Measurements from ENCODE around the gene LIN7A.

The LIN7A gene

DNA sequence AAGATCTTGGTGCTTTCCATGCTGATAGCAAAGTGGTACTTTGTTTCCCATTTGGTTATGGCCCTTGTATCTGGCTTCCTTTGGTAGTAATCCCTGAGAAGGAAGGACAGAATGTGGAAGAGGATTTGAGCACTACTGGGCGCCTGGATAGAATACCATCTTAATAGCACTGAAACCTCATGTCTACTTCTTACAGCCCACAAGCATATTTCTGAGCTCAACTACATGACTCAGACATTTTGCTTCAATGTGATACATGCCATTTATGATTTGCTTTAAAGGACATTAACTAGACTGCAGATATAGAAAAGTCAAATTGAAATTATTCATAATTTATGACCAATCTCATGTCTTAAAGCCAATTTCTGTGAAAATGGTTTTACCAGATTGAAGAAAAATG, 80.4 kb downstream of the LIN7A start:
- DNase-seq = no peak

GRCh38 chr12:80849337-80849736, 88.4 kb downstream of the LIN7A start:
- no peak for DNase-seq

DNA sequence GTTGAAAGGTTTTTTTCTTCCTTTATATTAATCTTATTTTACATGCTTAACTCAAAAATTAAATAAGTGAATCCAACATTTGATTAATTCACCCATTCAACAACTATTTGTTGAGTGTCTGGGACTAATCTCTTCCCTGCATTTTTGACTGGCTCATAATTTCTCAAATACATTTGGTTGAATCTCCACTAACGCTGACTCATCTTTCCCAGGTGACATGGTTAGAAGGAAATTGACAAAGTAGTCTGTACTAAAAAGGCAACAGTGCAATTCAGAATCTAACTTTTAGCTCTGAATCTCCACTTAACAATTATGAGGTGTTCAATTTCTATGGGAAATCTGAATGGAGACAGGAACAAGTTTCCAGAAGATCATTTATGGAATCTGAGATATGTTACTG, 88.9 kb downstream of the LIN7A start:
- no peak for DNase-seq

DNA sequence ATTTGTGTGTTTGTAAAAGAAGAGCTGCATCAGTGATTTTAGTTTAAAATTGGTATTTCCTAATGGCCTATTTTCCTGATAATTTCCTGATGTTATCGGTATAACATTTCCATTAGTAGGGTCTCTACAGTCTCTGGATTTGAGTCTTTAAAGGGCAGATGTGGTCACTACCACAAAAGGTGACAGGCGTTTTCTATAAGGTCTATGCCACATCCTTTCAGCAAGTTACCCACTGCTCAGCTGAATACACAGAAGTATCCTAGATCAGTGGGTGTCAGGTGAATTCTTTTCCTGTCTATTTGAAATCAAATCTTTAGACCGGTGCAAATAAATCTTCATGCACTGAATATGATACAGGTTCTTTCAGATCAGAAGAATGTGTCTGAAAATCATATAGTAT, 90.2 kb downstream of the LIN7A start:
- DNase-seq = no peak

- no peak for DNase-seq
Observed at GRCh38 chr12:80846952-80847351, 90.8 kb downstream of the LIN7A start.

DNA sequence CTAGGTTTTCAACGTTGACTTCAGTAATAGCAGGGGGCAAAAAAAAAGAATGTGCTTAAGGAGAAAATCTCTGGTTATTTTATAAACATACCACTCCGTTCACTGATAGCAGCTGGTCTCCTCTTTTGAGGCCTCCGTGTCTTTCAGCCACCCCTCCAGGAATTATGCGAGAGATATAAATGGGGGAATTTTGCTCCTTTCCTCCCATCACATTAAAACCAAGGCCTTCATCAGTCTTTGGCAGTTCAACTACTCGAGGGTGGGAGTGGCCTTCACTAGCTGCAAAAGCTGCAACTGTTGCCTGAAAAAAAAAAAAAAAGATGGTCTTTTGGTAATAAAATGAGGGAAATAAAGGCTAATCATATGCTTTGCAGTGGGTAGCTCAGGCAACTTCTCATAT, 92.1 kb downstream of the LIN7A start:
- no peak for DNase-seq

- no peak for DNase-seq
Observed at GRCh38 chr12:80843969-80844368, 93.8 kb downstream of the LIN7A start.

GRCh38 chr12:80838708-80839107, 99.0 kb downstream of the LIN7A start:
- DNase-seq = no peak

DNA sequence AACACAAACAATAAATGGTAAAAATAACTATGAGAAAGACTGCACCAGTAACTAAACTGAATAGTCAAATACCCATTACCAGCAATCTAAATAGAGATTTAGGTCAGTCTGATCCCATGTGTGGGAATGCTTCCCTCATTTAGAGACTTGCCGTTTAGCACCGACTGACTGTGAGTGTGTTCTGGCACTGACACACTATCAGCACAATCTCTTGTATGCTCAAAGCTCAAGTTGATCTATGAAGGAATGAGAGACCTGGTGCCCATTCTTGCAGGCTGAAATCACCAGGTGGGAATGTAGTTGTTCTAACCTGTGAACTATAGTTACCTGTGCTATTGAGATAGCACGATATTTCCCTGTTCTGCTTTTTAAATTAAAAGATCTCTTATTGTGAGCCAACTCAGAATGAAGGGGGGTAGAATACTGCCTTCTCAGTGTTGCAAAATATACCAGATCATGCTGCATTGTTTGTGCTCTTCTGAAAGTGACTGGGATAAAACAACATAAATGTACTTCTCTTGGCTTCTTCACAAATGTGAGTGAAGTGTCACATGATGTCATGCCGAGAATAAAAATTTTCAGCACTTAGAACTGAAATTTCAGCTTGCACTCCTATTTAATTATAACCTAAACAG, 99.6 kb downstream of the LIN7A start:
- DNase-seq = no peak

DNA sequence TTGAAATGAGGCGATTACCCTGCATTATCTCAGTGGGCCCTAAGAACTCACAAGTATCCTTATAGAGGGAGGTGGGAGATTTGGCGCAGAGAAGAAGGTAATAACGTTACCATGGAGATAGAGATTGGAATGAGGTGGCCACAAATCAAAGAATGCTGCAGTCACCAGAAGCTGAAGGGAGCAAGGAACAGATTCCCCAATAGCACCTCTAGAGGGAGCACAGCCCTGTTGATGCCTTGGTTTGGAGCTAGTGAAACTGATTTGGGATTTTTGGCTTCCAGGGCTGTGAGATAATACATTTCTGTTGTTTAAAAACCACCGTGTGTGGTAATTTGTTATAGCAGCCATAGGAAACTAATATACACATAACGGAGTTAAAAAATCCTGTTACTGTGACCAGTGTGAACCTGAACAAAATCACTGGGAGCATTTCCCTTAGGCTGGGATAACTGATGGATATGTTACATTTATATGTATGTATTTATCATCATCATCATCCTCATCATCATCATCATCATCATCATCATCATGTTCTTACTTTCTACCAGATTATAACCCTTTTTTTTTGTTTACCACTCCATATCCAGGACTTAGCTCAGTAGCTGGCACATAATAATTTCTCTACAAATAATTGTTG, 100.3 kb downstream of the LIN7A start:
- no peak for DNase-seq

- DNase-seq = no peak
Observed at GRCh38 chr12:80834724-80835123, 103.0 kb downstream of the LIN7A start.

DNA sequence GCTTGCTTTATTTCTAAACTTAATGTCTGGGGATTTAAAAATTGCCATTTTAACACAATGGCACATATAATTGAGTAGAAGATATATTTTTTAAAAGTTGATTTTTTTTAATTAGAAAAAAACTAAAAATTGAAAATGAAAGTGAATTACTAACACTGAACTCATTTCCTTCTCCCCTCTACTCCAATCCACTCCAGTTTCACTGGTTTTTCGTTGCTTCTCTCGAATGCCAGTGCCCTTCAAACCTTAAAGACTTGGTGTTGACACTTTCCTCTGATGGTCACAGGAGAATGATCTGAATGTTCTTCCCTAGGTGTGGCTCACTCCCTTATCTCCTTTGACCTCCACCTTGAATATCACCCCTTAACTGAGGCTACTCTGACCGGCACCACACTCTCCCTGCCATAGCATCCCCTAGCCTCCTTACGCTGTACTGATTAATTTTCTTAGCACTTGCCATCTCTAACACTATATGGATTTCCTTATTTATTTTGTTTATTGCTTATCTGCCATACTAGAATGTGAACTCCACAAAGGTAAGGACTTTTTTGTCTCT, 107.1 kb downstream of the LIN7A start:
- DNase-seq = no peak

- no peak for DNase-seq
Observed at GRCh38 chr12:80829767-80830166, 108.0 kb downstream of the LIN7A start.

GRCh38 chr12:80825506-80825905, 112.2 kb downstream of the LIN7A start:
- DNase-seq = no peak

DNA sequence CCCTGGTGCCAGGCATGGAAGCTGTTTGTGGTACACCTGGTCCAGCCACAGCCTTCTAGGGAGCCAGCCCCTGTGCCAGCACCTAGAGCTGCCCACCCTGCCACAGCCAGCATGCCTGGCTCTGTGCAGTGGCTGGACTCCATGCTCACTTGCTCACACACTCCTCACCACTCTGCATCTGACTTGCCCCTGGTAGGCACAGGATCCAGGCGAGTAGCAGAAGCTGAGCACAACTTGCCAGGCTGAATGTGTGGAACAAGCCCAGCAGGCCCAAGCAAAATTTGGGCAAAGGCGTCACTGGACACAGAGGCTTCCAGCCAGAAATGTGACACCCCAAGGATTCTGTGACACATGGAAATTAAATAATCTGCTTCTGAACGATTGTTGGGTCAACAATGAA, 114.3 kb downstream of the LIN7A start:
- DNase-seq = no peak

- DNase-seq = no peak
Observed at GRCh38 chr12:80821513-80822000, 116.2 kb downstream of the LIN7A start.

DNA sequence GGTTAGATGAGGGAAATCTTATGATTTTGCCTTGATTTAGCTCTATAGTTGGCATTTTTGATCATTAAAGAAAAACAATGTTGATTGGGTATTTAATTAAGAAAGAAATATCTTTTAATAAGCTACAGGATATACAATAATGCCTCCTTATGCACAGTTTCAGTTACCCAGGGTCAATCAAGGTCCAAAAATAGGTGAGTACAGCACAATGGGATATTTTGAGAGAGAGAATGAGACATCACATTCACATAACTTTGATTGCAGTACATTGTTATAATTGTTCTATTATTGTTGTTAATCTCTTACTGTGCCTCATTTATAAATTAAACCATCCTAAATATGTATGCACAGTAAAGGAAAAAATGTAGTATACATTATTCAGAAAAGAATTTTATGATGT, 118.9 kb downstream of the LIN7A start:
- no peak for DNase-seq

- DNase-seq = no peak
Observed at GRCh38 chr12:80815351-80815750, 122.4 kb downstream of the LIN7A start.

- no peak for DNase-seq
Observed at GRCh38 chr12:80814453-80814852, 123.3 kb downstream of the LIN7A start.

- DNase-seq = no peak
Observed at GRCh38 chr12:80813820-80814219, 123.9 kb downstream of the LIN7A start.

- DNase-seq = no peak
Observed at GRCh38 chr12:80811957-80812708, 125.6 kb downstream of the LIN7A start.

DNA sequence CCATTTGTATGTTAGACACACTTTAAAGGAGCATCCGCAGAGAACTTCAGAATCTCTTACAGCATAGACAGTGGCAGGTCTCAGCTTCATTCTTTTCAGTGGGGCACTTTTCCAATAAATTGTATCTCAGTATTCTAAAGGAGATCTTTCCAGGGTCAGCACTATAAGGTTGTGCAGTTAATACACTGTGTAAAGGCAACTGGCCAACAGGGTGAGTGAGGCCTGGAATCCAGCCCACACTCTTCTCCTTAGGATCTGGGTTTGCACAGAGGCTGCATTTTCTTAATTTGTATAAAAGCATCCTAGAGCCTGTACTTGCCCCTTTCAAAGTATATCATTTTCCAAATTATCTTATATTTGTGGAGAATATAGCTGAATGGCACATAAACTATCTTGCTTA, 126.9 kb downstream of the LIN7A start:
- no peak for DNase-seq

DNA sequence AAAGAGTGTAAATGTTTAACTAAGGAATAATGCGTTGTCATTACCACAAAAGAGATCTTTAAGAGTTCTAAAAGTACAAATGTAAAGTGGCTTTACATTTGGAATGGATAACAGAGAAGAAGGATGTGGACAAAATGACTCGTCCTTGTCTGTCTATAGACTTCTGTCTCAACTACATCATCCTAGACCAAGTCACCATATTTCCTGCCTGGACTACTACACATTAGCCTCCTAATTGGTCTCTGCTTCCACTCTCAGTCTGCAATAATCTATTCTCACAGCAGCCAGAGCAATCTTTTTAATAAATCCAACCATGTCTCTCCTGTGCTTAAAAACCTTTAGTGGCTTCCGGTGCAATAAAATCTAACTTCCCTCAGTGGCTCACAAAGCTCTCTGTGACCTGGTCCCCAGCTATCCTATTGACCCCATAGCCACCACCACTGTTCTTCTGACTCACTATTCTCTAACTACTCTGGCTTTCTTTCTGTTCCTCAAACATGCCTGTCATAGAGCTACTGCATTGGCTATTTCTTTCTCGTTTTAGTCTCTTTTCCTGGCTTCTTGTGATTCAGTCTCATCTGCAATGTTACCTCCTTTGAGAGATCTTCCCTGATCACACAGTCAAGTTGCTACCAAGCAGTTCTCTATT, 130.0 kb downstream of the LIN7A start:
- DNase-seq = no peak

Data from activated CD4-positive, alpha-beta T cell treated with anti-CD3 and anti-CD28 coated beads, Interleukin-2, amount 50 U/mL, for 48 hours (primary cell).